ENCODE measurements around the gene CCDC81. TPM values are rescaled to one million over a fixed set of nuclear protein-coding genes. Genes with fewer than 3 reads are reported as not detected.
"Not testable (repeated sequence)": the region's sequence is repeated elsewhere in the genome, so short reads cannot be mapped to it uniquely, and the experiment has no call there.

The CCDC81 gene
- total and polyA plus RNA-seq, 7 experiments from 2014 or later, result 0.12 to 1.2 (median 0.83) TPM; not detected in 1

- H3K9me3 Mint-ChIP-seq, result peaks cover 0 to 41% (median 7%) of the 10 kb centered on the region in 11 donors
- Histone ChIP-seq H3K36me3 (ENCODE audit: control insufficient read depth in 2 of 3, insufficient read depth in 3 of 3, low read length in 3 of 3) (no peaks in the 10 kb centered on the region), H3K27me3 (ENCODE audit: control insufficient read depth in 2 of 2, insufficient read depth in 2 of 2, low read length in 2 of 2) (no peaks in the 10 kb centered on the region), H3K4me3 (ENCODE audit: low read length) (no peak overlapping the region), H3K27ac (ENCODE audit: low read depth, low read length) (no peak overlapping the region), H3K9me3 (ENCODE audit: control insufficient read depth in 2 of 3, low read length in 3 of 3) (no peaks in the 10 kb centered on the region), H3K4me1 (ENCODE audit: control insufficient read depth in 2 of 2, insufficient read depth in 2 of 2, low read length in 2 of 2) (no peaks in the 10 kb centered on the region)
- intact Hi-C loops (cut with micrococcal nuclease), result no loop called here
- H3K4me3 Mint-ChIP-seq, result no peak overlapping the region
- H3K27ac Mint-ChIP-seq, result no peak overlapping the region
- peaks cover 0 to 33% (median 14%) of the 10 kb centered on the region in 5 donors for H3K36me3 Mint-ChIP-seq
- CTCF ChIA-PET, result no interaction called here
- ATAC-seq (no peak), DNase-seq (no peak)
- H3K4me1 Mint-ChIP-seq, result no peaks in the 10 kb centered on the region
- POLR2A ChIA-PET, result no interaction called here
- peaks cover 0 to 16% (median 0%) of the 10 kb centered on the region in 5 donors for H3K27me3 Mint-ChIP-seq
Measured at GRCh38 chr11:86427441-86427840, 52.8 kb downstream of the CCDC81 start.

DNA sequence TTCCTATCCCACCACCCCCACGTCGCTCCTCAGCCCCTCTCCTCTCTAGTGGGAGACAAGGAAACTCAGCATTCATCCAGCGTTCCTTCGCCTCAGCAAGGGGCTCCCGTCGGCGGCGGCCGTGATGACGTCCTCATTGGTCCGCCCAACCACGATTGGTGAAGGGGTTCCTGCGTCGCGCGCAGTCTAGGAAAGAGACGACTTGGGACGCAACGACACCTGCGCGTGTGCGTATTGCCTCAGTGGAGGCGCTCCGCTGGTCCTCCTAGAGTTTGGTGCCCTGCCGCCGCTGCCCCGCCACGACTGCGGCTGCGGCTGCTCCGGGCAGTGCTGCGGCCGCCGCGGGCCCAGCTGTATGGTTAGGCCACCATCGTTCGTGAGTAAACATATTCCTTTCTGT lies 56.6 kb downstream of the CCDC81 start:
- H3K4me3 Mint-ChIP-seq, result peak overlapping the region in 7 of 10 donors; percentile 18 to 71 (median 35)
- no peaks in the 10 kb centered on the region for H3K4me1 ChIP-seq (ENCODE audit: control insufficient read depth in 2 of 2, insufficient read depth in 2 of 2, low read length in 2 of 2)
- H3K9me3 Mint-ChIP-seq, result peaks cover 0 to 35% (median 5%) of the 10 kb centered on the region in 11 donors
- ChIA-PET POLR2A (no interaction called here), CTCF (interaction anchor here (0.7 kb wide), 1 partner anchor 31 kb away, joined by 3 read pairs; no protein-coding TSS in a partner anchor)
- ATAC-seq (no peak), DNase-seq (no peak)
- no peaks in the 10 kb centered on the region for H3K27me3 ChIP-seq (ENCODE audit: control insufficient read depth in 2 of 2, insufficient read depth in 2 of 2, low read length in 2 of 2)
- H3K36me3 Mint-ChIP-seq, result peaks cover 0 to 29% (median 8%) of the 10 kb centered on the region in 5 donors
- H3K4me1 Mint-ChIP-seq, result no peaks in the 10 kb centered on the region
- H3K36me3 ChIP-seq (ENCODE audit: control insufficient read depth in 2 of 3, insufficient read depth in 3 of 3, low read length in 3 of 3), result no peaks in the 10 kb centered on the region
- H3K4me3 ChIP-seq (ENCODE audit: low read length), result no peak overlapping the region
- H3K27ac ChIP-seq (ENCODE audit: low read depth, low read length), result no peak overlapping the region
- no peaks in the 10 kb centered on the region for H3K9me3 ChIP-seq (ENCODE audit: control insufficient read depth in 2 of 3, low read length in 3 of 3)
- intact Hi-C loops (cut with micrococcal nuclease), result no loop called here
- H3K27me3 Mint-ChIP-seq, result peaks cover 0 to 16% (median 0%) of the 10 kb centered on the region in 5 donors
- H3K27ac Mint-ChIP-seq, result peak overlapping the region in 1 of 9 donors; percentile 60

DNA sequence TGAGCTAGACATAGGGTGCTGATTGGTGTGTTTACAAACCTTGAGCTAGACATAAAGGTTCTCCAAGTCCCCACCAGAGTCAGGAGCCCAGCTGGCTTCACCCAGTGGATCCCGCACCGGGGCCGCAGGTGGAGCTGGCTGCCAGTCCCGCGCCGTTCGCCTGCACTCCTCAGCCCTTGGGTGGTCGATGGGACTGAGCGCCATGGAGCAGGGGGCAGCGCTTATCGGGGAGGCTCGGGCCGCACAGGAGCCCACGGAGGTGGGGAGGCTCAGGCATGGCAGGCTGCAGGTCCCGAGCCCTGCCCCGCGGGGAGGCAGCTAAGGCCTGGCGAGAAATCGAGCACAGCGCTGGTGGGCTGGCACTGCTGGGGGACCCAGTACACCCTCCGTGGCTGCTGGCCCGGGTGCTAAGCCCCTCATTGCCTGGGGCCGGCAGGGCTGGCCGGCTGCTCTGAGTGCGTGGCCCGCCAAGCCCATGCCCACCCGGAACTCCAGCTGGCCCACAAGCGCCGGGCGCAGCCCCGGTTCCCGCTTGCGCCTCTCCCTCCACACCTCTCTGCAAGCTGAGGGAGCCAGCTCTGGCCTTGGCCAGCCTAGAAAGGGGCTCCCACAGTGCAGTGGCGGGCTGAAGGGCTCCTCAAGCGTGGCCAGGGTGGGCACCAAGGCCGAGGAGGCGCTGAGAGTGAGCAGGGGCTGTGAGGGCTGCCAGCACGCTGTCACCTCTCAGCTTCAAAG lies 58.8 kb downstream of the CCDC81 start:
- H3K4me3 Mint-ChIP-seq; H3K4me1 Mint-ChIP-seq; DNase-seq; H3K4me1 ChIP-seq (ENCODE audit: control insufficient read depth in 2 of 2, insufficient read depth in 2 of 2, low read length in 2 of 2); intact Hi-C loops (cut with micrococcal nuclease); POLR2A ChIA-PET; H3K27ac Mint-ChIP-seq; H3K27me3 ChIP-seq (ENCODE audit: control insufficient read depth in 2 of 2, insufficient read depth in 2 of 2, low read length in 2 of 2); H3K36me3 ChIP-seq (ENCODE audit: control insufficient read depth in 2 of 3, insufficient read depth in 3 of 3, low read length in 3 of 3); CTCF ChIA-PET; H3K27me3 Mint-ChIP-seq; H3K4me3 ChIP-seq (ENCODE audit: low read length); ATAC-seq; H3K27ac ChIP-seq (ENCODE audit: low read depth, low read length); H3K9me3 ChIP-seq (ENCODE audit: control insufficient read depth in 2 of 3, low read length in 3 of 3): not testable (repeated sequence)
- peaks cover 0 to 15% (median 2%) of the 10 kb centered on the region in 11 donors for H3K9me3 Mint-ChIP-seq
- peaks cover 0 to 19% (median 8%) of the 10 kb centered on the region in 5 donors for H3K36me3 Mint-ChIP-seq

DNA sequence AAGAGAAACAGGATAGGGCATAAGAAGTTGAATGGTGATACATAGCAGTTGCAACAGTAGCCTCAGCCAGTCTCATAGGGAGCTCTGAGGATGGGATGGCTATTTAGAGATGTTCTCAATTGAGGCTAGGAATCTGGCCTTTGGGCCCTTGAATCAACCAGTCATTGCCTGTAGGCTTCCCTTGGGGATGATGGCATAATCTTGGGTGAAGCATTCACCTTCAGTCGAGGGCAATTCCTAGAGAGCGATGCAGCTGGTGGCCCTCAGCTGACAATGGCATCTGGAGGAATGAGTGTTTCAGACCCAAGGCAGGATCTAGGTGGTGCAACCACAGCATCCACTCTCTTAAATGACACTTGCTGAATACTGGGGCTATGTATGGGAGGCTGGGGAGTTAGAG lies 61.0 kb downstream of the CCDC81 start:
- ChIA-PET POLR2A (no interaction called here), CTCF (no interaction called here)
- Histone ChIP-seq H3K36me3 (ENCODE audit: control insufficient read depth in 2 of 3, insufficient read depth in 3 of 3, low read length in 3 of 3) (no peaks in the 10 kb centered on the region), H3K27me3 (ENCODE audit: control insufficient read depth in 2 of 2, insufficient read depth in 2 of 2, low read length in 2 of 2) (no peaks in the 10 kb centered on the region), H3K4me1 (ENCODE audit: control insufficient read depth in 2 of 2, insufficient read depth in 2 of 2, low read length in 2 of 2) (no peaks in the 10 kb centered on the region), H3K9me3 (ENCODE audit: control insufficient read depth in 2 of 3, low read length in 3 of 3) (no peaks in the 10 kb centered on the region), H3K27ac (ENCODE audit: low read depth, low read length) (no peak overlapping the region), H3K4me3 (ENCODE audit: low read length) (no peak overlapping the region)
- Mint-ChIP-seq H3K36me3 (peaks cover 0 to 14% (median 8%) of the 10 kb centered on the region in 5 donors), H3K4me1 (no peaks in the 10 kb centered on the region), H3K27me3 (no peaks in the 10 kb centered on the region), H3K27ac (no peak overlapping the region), H3K4me3 (no peak overlapping the region), H3K9me3 (peaks cover 0 to 7% (median 0%) of the 10 kb centered on the region in 11 donors)
- ATAC-seq (no peak), DNase-seq (no peak)
- intact Hi-C loops (cut with micrococcal nuclease), result no loop called here

GRCh38 chr11:86438685-86439084 lies 64.0 kb downstream of the CCDC81 start:
- Mint-ChIP-seq H3K9me3 (peaks cover 0 to 2% (median 0%) of the 10 kb centered on the region in 11 donors), H3K27ac (no peak overlapping the region), H3K27me3 (no peaks in the 10 kb centered on the region), H3K36me3 (peaks cover 0 to 9% (median under 1%) of the 10 kb centered on the region in 5 donors), H3K4me3 (no peak overlapping the region), H3K4me1 (peaks cover 0 to 7% (median 0%) of the 10 kb centered on the region in 7 donors)
- intact Hi-C loops (cut with micrococcal nuclease), result no loop called here
- ChIA-PET POLR2A (no interaction called here), CTCF (no interaction called here)
- ATAC-seq (no peak), DNase-seq (no peak)
- no peak overlapping the region for H3K27ac ChIP-seq (ENCODE audit: low read depth, low read length)
- no peak overlapping the region for H3K4me3 ChIP-seq (ENCODE audit: low read length)
- H3K27me3 ChIP-seq (ENCODE audit: control insufficient read depth in 2 of 2, insufficient read depth in 2 of 2, low read length in 2 of 2), result no peaks in the 10 kb centered on the region
- no peaks in the 10 kb centered on the region for H3K4me1 ChIP-seq (ENCODE audit: control insufficient read depth in 2 of 2, insufficient read depth in 2 of 2, low read length in 2 of 2)
- H3K36me3 ChIP-seq (ENCODE audit: control insufficient read depth in 2 of 3, insufficient read depth in 3 of 3, low read length in 3 of 3), result no peaks in the 10 kb centered on the region
- H3K9me3 ChIP-seq (ENCODE audit: control insufficient read depth in 2 of 3, low read length in 3 of 3), result no peaks in the 10 kb centered on the region

- ChIA-PET CTCF (no interaction called here), POLR2A (no interaction called here)
- H3K9me3 ChIP-seq (ENCODE audit: control insufficient read depth in 2 of 3, low read length in 3 of 3), result no peaks in the 10 kb centered on the region
- H3K27me3 ChIP-seq (ENCODE audit: control insufficient read depth in 2 of 2, insufficient read depth in 2 of 2, low read length in 2 of 2), result no peaks in the 10 kb centered on the region
- intact Hi-C loops (cut with micrococcal nuclease), result no loop called here
- Mint-ChIP-seq H3K4me3 (no peak overlapping the region), H3K27me3 (no peaks in the 10 kb centered on the region), H3K27ac (no peak overlapping the region), H3K4me1 (peaks cover 0 to 7% (median 0%) of the 10 kb centered on the region in 7 donors), H3K36me3 (peaks cover 0 to 14% (median 5%) of the 10 kb centered on the region in 5 donors), H3K9me3 (peaks cover 0 to 2% (median 0%) of the 10 kb centered on the region in 11 donors)
- no peak overlapping the region for H3K4me3 ChIP-seq (ENCODE audit: low read length)
- ATAC-seq (no peak), DNase-seq (no peak)
- H3K27ac ChIP-seq (ENCODE audit: low read depth, low read length), result no peak overlapping the region
- no peaks in the 10 kb centered on the region for H3K4me1 ChIP-seq (ENCODE audit: control insufficient read depth in 2 of 2, insufficient read depth in 2 of 2, low read length in 2 of 2)
- H3K36me3 ChIP-seq (ENCODE audit: control insufficient read depth in 2 of 3, insufficient read depth in 3 of 3, low read length in 3 of 3), result no peaks in the 10 kb centered on the region
Measured at GRCh38 chr11:86440305-86440716, 65.6 kb downstream of the CCDC81 start.

GRCh38 chr11:86440843-86441242 lies 66.2 kb downstream of the CCDC81 start:
- POLR2A ChIA-PET, result no interaction called here
- H3K4me3 Mint-ChIP-seq, result no peak overlapping the region

More at GRCh38 chr11:86440843-86441242, 66.2 kb downstream of the CCDC81 start:
- intact Hi-C loops (cut with micrococcal nuclease), result no loop called here
- Mint-ChIP-seq H3K4me1 (peaks cover 0 to 11% (median 0%) of the 10 kb centered on the region in 7 donors), H3K9me3 (peaks cover 0 to under 1% (median 0%) of the 10 kb centered on the region in 11 donors), H3K27me3 (no peaks in the 10 kb centered on the region), H3K36me3 (peaks cover 0 to 17% (median 6%) of the 10 kb centered on the region in 5 donors), H3K27ac (no peak overlapping the region)
- Histone ChIP-seq H3K27me3 (ENCODE audit: control insufficient read depth in 2 of 2, insufficient read depth in 2 of 2, low read length in 2 of 2) (no peaks in the 10 kb centered on the region), H3K9me3 (ENCODE audit: control insufficient read depth in 2 of 3, low read length in 3 of 3) (no peaks in the 10 kb centered on the region), H3K27ac (ENCODE audit: low read depth, low read length) (no peak overlapping the region), H3K36me3 (ENCODE audit: control insufficient read depth in 2 of 3, insufficient read depth in 3 of 3, low read length in 3 of 3) (no peaks in the 10 kb centered on the region), H3K4me1 (ENCODE audit: control insufficient read depth in 2 of 2, insufficient read depth in 2 of 2, low read length in 2 of 2) (no peaks in the 10 kb centered on the region), H3K4me3 (ENCODE audit: low read length) (no peak overlapping the region)
- CTCF ChIA-PET, result no interaction called here
- DNase-seq, result no peak
- ATAC-seq, result no peak

Data from naive thymus-derived CD4-positive, alpha-beta T cell (primary cell).